HG03060 (cell line): ENCODE data around the gene CCDC85A.

Experiments used
- ATAC-seq: cut with Tn5 transposase; IDR thresholded peaks from one replicate; pipeline ENCODE4 v1.9.1; 2021; ENCODE audit warnings: low read depth, moderate number of reproducible peaks; ENCODE audit not compliant: unreplicated experiment

The CCDC85A gene

DNA sequence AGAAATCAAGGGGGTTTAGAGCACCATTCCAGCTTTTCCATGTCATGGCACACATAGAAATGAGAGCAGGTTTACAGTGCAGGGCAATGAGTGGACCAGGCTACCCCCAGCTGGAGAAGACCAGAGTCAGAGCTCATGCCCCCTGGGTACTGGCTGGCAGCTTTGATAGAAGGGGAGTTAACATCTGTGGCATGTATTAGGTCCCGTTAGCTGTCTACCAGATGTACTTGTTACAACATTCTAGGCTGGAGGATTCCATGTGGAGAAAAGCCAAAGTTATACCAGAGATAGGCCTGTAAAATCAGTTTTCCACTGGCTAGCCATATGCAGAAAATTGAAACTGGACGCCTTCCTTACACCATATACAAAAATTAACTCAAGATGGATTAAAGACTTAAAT, 109.2 kb downstream of the CCDC85A start:
- no peak for ATAC-seq

GRCh38 chr2:56295666-56296065, 111.9 kb downstream of the CCDC85A start:
- ATAC-seq = no peak

DNA sequence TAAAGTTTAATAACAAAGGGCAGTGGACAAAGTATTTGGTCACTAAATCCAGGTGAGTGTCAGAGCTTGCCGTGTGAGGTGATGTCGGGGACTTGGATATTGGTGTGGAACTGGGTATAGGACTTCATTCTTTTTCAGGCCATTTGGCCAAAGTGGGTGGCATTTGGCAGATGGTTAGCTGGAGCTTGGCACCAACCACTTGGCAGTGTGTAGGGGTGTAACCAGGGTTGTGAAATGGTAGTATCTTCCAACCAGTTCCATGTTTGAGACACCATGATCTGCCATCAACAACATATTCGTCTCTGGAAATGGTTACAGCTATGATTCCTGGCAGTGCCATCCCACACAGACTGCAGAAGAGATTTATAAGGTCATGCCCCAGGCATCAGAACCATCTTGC, 113.9 kb downstream of the CCDC85A start:
- ATAC-seq = no peak

GRCh38 chr2:56299171-56299691, 115.4 kb downstream of the CCDC85A start:
- ATAC-seq = no peak

- no peak for ATAC-seq
Measured at GRCh38 chr2:56309626-56310170, 125.9 kb downstream of the CCDC85A start.

DNA sequence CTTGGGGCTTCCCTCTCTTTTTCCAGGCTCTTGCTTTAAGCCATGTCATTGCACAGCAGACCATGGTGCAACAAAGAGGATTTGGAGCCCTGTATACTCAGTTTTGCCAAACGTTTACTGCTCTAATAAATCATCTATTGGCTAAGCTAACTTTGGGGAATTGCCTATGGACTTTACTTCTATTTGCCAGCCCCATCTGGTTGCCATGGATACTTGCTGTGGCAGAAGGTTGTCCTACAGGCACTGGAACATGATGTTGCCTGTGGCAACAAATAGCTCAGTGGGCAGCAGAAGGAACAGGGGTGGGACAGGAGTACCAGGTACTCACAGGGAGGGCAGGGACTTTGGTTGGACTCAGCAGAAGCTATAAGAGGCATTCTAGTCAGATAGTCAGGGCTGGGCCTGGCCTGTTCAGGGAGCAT, 129.7 kb downstream of the CCDC85A start:
- no peak for ATAC-seq

- ATAC-seq = no peak
Measured at GRCh38 chr2:56314371-56314770, 130.6 kb downstream of the CCDC85A start.

DNA sequence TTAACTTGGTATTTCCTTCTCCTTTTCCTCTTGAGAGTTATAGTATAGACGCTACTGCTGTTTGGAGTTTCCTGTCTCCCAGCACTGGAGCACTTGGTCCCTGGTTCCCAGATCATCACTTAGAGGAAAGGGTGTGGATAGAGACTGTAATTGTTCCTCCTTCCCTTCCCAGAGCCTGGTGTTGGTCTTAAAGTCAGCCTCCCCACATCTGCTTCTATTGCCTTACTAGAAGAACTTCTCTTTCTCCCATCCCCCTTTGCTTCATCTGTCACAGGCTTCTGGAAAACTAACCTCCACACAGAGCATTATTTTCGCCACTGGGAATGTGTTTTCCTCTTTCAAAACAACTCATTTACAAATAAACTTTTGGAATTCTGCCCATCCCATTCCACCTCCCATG, 131.0 kb downstream of the CCDC85A start:
- no peak for ATAC-seq

DNA sequence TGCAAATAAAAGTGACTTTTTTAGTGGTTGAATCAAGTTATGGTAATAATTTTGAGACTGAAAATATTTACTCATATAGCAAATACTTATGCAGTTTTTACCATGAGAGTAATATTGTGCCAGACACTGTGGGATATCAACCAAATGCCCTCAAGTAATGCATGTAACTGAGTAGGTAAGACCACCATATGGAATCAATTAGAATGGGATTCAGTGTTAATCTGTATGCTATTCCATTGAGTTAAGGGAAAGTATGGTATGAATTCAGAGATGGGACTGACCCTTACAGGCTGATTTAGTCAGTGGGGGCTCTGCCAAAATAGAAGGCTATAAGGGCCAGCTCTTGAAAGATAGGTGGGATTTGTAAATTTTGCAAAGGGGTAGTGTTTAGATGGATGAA, 131.6 kb downstream of the CCDC85A start:
- ATAC-seq = no peak

- ATAC-seq = no peak
Measured at GRCh38 chr2:56316011-56316410, 132.2 kb downstream of the CCDC85A start.

DNA sequence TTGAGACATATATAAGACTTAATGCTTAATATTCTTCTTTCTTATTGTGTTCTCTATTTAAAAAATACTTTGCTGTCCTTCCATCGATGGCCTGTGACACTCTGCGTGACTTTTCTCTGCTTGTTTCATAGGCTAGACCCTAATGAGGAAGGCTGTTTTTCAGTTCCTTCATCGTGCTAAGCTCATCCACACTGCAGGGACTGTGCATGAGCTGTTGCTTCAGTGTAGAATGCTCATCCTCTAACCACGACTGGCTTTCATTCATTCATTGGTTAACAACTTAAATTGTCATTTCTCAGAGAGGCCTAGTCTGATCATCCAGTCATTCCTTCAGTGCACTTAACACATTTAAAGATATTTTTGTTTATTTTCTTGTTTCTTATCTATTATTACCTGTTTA, 134.4 kb downstream of the CCDC85A start:
- no peak for ATAC-seq

- no peak for ATAC-seq
Measured at GRCh38 chr2:56325661-56326345, 142.0 kb downstream of the CCDC85A start.

- ATAC-seq = no peak
Measured at GRCh38 chr2:56326346-56326741, 142.6 kb downstream of the CCDC85A start.

DNA sequence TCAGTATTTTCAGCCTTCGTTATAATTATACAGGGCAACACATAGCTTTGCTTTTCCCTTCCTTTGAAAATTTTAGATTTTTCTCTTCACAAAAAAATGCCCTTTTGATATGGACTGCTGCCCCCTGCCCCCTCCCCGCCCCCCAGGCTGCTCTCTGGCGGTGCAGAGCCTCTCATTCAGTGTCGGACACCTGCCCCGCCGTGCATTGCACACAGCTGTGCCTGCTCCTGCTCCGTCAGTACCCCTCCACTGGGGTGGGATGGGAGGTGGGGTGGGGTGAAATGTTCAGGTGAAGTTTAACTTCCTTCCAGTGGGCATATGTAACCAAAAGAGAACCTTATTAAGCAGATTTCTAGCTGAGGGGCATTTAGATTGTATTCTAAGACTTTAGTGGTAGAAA, 148.0 kb downstream of the CCDC85A start:
- ATAC-seq = no peak

- ATAC-seq = no peak
Measured at GRCh38 chr2:56333812-56334485, 150.2 kb downstream of the CCDC85A start.

DNA sequence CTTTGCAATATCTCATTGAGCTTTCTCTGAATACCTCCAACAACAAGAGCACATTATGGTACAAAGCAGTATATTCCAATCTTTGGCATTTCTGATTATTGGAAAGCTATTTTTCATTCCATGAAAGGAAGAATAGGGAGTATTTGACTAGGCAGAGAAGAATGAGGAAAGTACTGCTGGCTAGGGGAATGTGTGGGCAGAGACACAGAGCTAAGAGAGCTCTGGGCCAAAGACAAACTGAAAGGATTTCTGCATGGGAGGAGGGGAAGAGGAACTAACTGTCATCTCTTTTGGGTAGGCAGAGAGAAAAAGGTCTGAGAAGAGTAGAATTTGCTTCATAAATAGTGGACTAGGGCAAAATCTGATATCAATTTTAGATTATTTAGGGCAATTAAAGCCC, 150.8 kb downstream of the CCDC85A start:
- ATAC-seq = no peak

- no peak for ATAC-seq
Measured at GRCh38 chr2:56335101-56335500, 151.3 kb downstream of the CCDC85A start.

DNA sequence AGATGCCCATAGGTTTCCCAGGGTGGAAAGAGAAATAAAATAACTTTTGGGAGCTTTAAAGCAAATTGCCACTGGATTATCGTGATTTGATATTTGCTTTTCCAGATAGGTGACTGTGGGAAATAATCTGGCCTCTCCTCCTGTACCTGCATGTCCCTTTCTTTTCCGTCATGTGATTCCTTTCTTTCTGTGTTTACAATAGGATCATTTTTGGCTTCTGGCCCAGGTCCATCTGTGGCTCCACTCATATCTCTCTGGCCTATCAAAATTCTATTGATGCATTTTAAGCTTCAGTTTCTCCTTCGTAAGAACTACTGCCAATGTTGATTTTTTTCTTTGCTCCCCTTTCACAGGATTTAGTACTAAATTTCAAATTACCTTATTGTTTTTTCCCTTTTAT, 153.6 kb downstream of the CCDC85A start:
- ATAC-seq = no peak

- no peak for ATAC-seq
Measured at GRCh38 chr2:56338232-56338631, 154.4 kb downstream of the CCDC85A start.

- no peak for ATAC-seq
Measured at GRCh38 chr2:56344771-56345170, 161.0 kb downstream of the CCDC85A start.

GRCh38 chr2:56347881-56348280, 164.1 kb downstream of the CCDC85A start:
- ATAC-seq = no peak
